Smooth muscle cell of bladder (primary cell): Measurements from ENCODE around the gene FOXG1. TPM values are rescaled to one million over a fixed set of nuclear protein-coding genes. Genes with fewer than 3 reads are reported as not detected.

ENCODE experiments used
- total RNA-seq: library from RNA; depleted of rRNA; stranded (reverse); fragments of >200 nt; gene quantifications from 2 replicates; pipeline ENCODE4 v1.2.3, GENCODE V29; 2014

Gene FOXG1
- under 0.01 TPM in 2 replicates for total RNA-seq

DNA sequence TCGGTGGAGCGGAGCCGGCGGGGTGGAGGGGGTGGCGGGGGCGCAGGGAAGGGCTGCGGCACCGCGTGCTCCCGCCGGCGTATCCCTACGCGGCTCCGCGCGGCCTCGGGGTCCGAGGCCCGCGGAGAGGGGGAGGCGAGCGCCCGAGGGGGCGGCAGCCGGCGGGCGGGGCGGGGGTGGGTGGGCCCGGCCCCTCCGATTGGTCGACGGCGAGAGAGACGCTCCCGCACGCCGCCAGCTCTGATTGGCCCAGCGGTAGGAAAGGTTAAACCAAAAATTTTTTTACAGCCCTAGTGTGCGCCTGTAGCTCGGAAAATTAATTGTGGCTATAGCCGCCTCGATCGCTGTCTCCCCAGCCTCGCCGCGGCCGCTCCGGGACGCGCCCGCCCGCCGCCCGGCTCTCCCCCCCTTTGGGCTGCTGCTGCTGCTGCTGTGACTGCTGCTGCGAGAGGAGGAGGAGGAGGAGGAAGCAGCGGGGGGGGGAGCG, at the start of gene FOXG1:
FOXG1 (plus strand) TSS at position 319 of the 487 bp plus-strand sequence. CDS start 493 bp downstream, outside the sequence.

